Activated CD4-positive, alpha-beta T cell treated with anti-CD3 and anti-CD28 coated beads, Interleukin-2, amount 50 U/mL, for 24 hours (primary cell): Measurements from ENCODE around the gene TBPL2.

Experiments
- DNase-seq, 2 donors: peaks; one replicate each; pipeline ENCODE4 v3.0.0-alpha.2; 2020; ENCODE audit warnings: low read depth in 1 of 2, low spot score in 1 of 2

The TBPL2 gene

GRCh38 chr14:55366271-55366670, 74.1 kb downstream of the TBPL2 start:
- DNase-seq: no peak
